Brain microvascular endothelial cell (primary cell): Measurements from ENCODE around the gene PRKACA.
A peak's percentile ranks its signal among the peaks of the same experiment; 100 is the strongest.

Experiments
- DNase-seq: peaks from one replicate; pipeline ENCODE4 v3.0.0-alpha.2; 2020
- H3K27ac ChIP-seq: fragments of 250-450 bp; sonication (Bioruptor Pico); 2 replicates; pipeline ENCODE4 v1.5.1; 2020; ENCODE audit warnings: mild to moderate bottlenecking, moderate library complexity
- H3K27me3 ChIP-seq: fragments of 250-450 bp; sonication (Bioruptor Pico); replicated peaks from 2 replicates; pipeline ENCODE4 v1.5.1; 2020; ENCODE audit warnings: mild to moderate bottlenecking
- H3K36me3 ChIP-seq: fragments of 250-450 bp; sonication (Bioruptor Pico); replicated peaks from 2 replicates; pipeline ENCODE4 v1.5.1; 2020; ENCODE audit warnings: mild to moderate bottlenecking
- H3K4me3 ChIP-seq: 2 replicates; pipeline ENCODE4 v1.5.1; 2011; ENCODE audit warnings: low read depth, mild to moderate bottlenecking, control low read depth, low read length, moderate library complexity
- CTCF ChIP-seq: IDR thresholded peaks from 2 replicates; pipeline ENCODE4 v1.5.1; 2011; ENCODE audit warnings: low read depth, mild to moderate bottlenecking, moderate library complexity, low read length, control low read depth, inconsistent platforms; ENCODE audit errors: missing control alignments
- in situ Hi-C: cut with HindIII; loops from 2 replicates; pipeline ENCODE4 v1.10.0; 2017; ENCODE audit warnings: low sequenced_read_pairs, low pct_ligation_motif_present

PRKACA gene

GRCh38 chr19:14059652-14060155 is 57.9 kb downstream of the PRKACA start:
- TF ChIP-seq CTCF, result no peak
- in situ Hi-C loops, result no loop called here
- H3K4me3 ChIP-seq, result no peak overlapping the region
- H3K27me3 ChIP-seq, result peaks cover 12% of the 10 kb centered on the region
- no peaks in the 10 kb centered on the region for H3K36me3 ChIP-seq
- H3K27ac ChIP-seq, result no peak overlapping the region
- no peak for DNase-seq

GRCh38 chr19:14059093-14059480 is 58.5 kb downstream of the PRKACA start:
- H3K27me3 ChIP-seq, result peaks cover 12% of the 10 kb centered on the region
- in situ Hi-C loops, result no loop called here
- H3K4me3 ChIP-seq, result no peak overlapping the region
- TF ChIP-seq CTCF, result peak; percentile 88
- DNase-seq, result no peak
- H3K27ac ChIP-seq, result no peak overlapping the region
- no peaks in the 10 kb centered on the region for H3K36me3 ChIP-seq

GRCh38 chr19:14058182-14059092 is 59.1 kb downstream of the PRKACA start:
- in situ Hi-C loops, result no loop called here
- TF ChIP-seq CTCF, result no peak
- DNase-seq, result no peak
- Histone ChIP-seq H3K4me3 (no peak overlapping the region), H3K27ac (no peak overlapping the region), H3K27me3 (peaks cover 12% of the 10 kb centered on the region), H3K36me3 (no peaks in the 10 kb centered on the region)

GRCh38 chr19:14056741-14057356 is 60.7 kb downstream of the PRKACA start:
- DNase-seq, result no peak
- peaks cover 12% of the 10 kb centered on the region for H3K27me3 ChIP-seq
- in situ Hi-C loops, result no loop called here
- H3K4me3 ChIP-seq, result peak overlapping the region; percentile 30
- no peak for TF ChIP-seq CTCF
- H3K27ac ChIP-seq, result no peak overlapping the region
- no peaks in the 10 kb centered on the region for H3K36me3 ChIP-seq

GRCh38 chr19:14056069-14056666 is 61.4 kb downstream of the PRKACA start:
- TF ChIP-seq CTCF, result no peak
- H3K27ac ChIP-seq, result no peak overlapping the region
- in situ Hi-C loops, result no loop called here
- H3K36me3 ChIP-seq, result no peaks in the 10 kb centered on the region
- no peak for DNase-seq
- peaks cover 12% of the 10 kb centered on the region for H3K27me3 ChIP-seq
- no peak overlapping the region for H3K4me3 ChIP-seq
